ENCODE measurements around the gene HOXA5. TPM values are rescaled to one million over a fixed set of nuclear protein-coding genes. Genes with fewer than 3 reads are reported as not detected.
A peak's percentile ranks its signal among the peaks of the same experiment; 100 is the strongest.

The HOXA5 gene
- total and polyA plus RNA-seq, 2 of the 8 experiments (the other 6 are each of a cell fraction or from before 2014, with no cell fraction given): not detected

- Histone ChIP-seq H2BK120ac (replicated peaks; ENCODE audit: low read depth, low read length) (no peak overlapping the region), H4K8ac (ENCODE audit: extremely low read depth, insufficient read depth, low read length) (no peak overlapping the region), H3K4me1 (replicated peaks in 1 of 4; ENCODE audit: control insufficient read depth in 3 of 4, insufficient read depth in 4 of 4, low read length in 3 of 4) (peaks cover 0 to 6% (median 3%) of the 10 kb centered on the region in 4 experiments; a peak in 4 of 7 replicates), H3K79me1 (ENCODE audit: low read depth, low read length) (no peaks in the 10 kb centered on the region), H3K23ac (ENCODE audit: insufficient read length) (no peak overlapping the region), H3K9ac (replicated peaks in 1 of 4; ENCODE audit: extremely low read depth in 1 of 4, low read depth in 3 of 4, low read length in 3 of 4) (no peak overlapping the region), H3K14ac (ENCODE audit: insufficient read length) (no peak overlapping the region), H3K18ac (ENCODE audit: extremely low read depth, low read length) (no peak overlapping the region), H3K4me3 (ENCODE audit: extremely low read depth in 1 of 4, insufficient read depth in 2 of 4, low read depth in 3 of 4, low read length in 4 of 4) (peak overlapping the region in 1 of 4 experiments; percentile 47; a peak in 1 of 8 replicates), H3K36me3 (ENCODE audit: control insufficient read depth in 2 of 4, insufficient read depth in 4 of 4, low read length in 3 of 4) (peaks cover 0 to 7% (median 0%) of the 10 kb centered on the region in 4 experiments; a peak in 1 of 8 replicates), H3K4me2 (ENCODE audit: insufficient read depth in 1 of 2, low read depth in 2 of 2, low read length in 2 of 2) (peak overlapping the region in 1 of 2 experiments; percentile 44; a peak in 1 of 4 replicates), H2BK20ac (ENCODE audit: low read length) (no peak overlapping the region), H3K9me3 (ENCODE audit: insufficient read depth in 2 of 2, low read depth in 1 of 2, low read length in 1 of 2) (no peaks in the 10 kb centered on the region), H2BK12ac (ENCODE audit: low read depth, low read length) (no peak overlapping the region), H4K5ac (ENCODE audit: insufficient read length, low read depth, low read length) (no peak overlapping the region), H2AK5ac (ENCODE audit: low read depth, low read length) (no peak overlapping the region), H3K79me2 (ENCODE audit: control insufficient read depth in 1 of 2, insufficient read depth in 2 of 2, low read length in 2 of 2) (no peaks in the 10 kb centered on the region), H2BK5ac (ENCODE audit: low read depth, low read length) (no peak overlapping the region), H4K91ac (replicated peaks; ENCODE audit: insufficient read length, low read length) (no peak overlapping the region), H3K27me3 (replicated peaks in 1 of 4; ENCODE audit: control insufficient read depth in 3 of 4, extremely low read depth in 1 of 4, insufficient read depth in 3 of 4, low read length in 3 of 4) (peaks cover 97 to 100% (median 99%) of the 10 kb centered on the region in 4 experiments), H2BK15ac (ENCODE audit: low read length) (no peak overlapping the region), H2AFZ (ENCODE audit: low read length) (no peak overlapping the region), H4K20me1 (replicated peaks in 1 of 2; ENCODE audit: control insufficient read depth in 1 of 2, insufficient read depth in 2 of 2, low read length in 2 of 2) (peaks cover 18 to 22% of the 10 kb centered on the region in 2 experiments), H3K4ac (replicated peaks; ENCODE audit: insufficient read length, low read depth, low read length) (no peak overlapping the region), H3K56ac (replicated peaks; ENCODE audit: insufficient read length, low read depth, low read length) (no peak overlapping the region), H3K27ac (ENCODE audit: low read depth, low read length) (no peak overlapping the region), H3K23me2 (ENCODE audit: low read depth, low read length) (peaks cover 9% of the 10 kb centered on the region)
- 12% methylated on average over 11 of the region's 11 CpGs; no CpG with 5 or more reads in 1 of the 2 experiments for WGBS, 2 experiments (ENCODE audit: extremely low coverage in 1 of 2, insufficient coverage in 1 of 2, insufficient read length in 1 of 2, insufficient replicate concordance in 2 of 2, low coverage in 1 of 2, low lambda C conversion rate in 2 of 2, missing lambda C conversion rate in 1 of 2)
- peak; percentile 24; the same call in 1 of the 2 replicates for TF ChIP-seq CBX8 (IDR thresholded peaks at IDR 0.05; ENCODE audit: borderline replicate concordance, low read depth, low read length)
- TF ChIP-seq POU5F1 (IDR thresholded peaks at IDR 0.05; ENCODE audit: low read depth, low read length): no peak
- no peak for TF ChIP-seq JUND (IDR thresholded peaks at IDR 0.05; ENCODE audit: low read length)
- no peak for DNase-seq (ENCODE audit: low read depth in 1 of 2, low spot score in 2 of 2)
- ChIA-PET POLR2A (ENCODE audit: partially characterized antibody) (no interaction called here), CTCF (ENCODE audit: partially characterized antibody) (interaction anchor here (1.3 to 3.5 kb wide), 2 partner anchors 22 to 286 kb away, joined by 4 to 11 read pairs; no protein-coding TSS in a partner anchor)
- FAIRE-seq: no peak
Observed at GRCh38 chr7:27138985-27139333, 4.5 kb downstream of the HOXA5 start.
